HepG2 (cell line): Measurements from ENCODE around the gene PTPN2. TPM values are rescaled to one million over a fixed set of nuclear protein-coding genes. Genes with fewer than 3 reads are reported as not detected.

Experiments used
- DPF2 ChIP-seq: sonication (generic); formaldehyde crosslinking; IDR thresholded peaks from 2 replicates; pipeline ENCODE4 v1.4.0; 2020; ENCODE audit warnings: mild to moderate bottlenecking, low read depth, missing genetic modification reagents, borderline replicate concordance
- GZF1 ChIP-seq: sonication (generic); formaldehyde crosslinking; IDR thresholded peaks from 2 replicates; pipeline ENCODE4 v1.5.1; 2020; ENCODE audit warnings: mild to moderate bottlenecking, missing genetic modification reagents
- HMGXB4 ChIP-seq, 2 experiments: sonication (generic) in 1 of 2; formaldehyde crosslinking in 1 of 2; IDR thresholded peaks; 2 replicates each; pipeline versions ENCODE4 v1.4.0 to v1.6.1; 2018 to 2020; ENCODE audit warnings: missing genetic modification reagents in 2 of 2, borderline replicate concordance in 1 of 2, low read depth in 1 of 2, mild to moderate bottlenecking in 1 of 2, missing biosample characterization in 1 of 2
- KIAA2018 ChIP-seq: sonication (generic); formaldehyde crosslinking; IDR thresholded peaks from 2 replicates; pipeline ENCODE4 v1.5.0; 2020; ENCODE audit warnings: mild to moderate bottlenecking, missing genetic modification reagents, borderline replicate concordance
- KMT2A ChIP-seq: sonication (generic); formaldehyde crosslinking; IDR thresholded peaks from 2 replicates; pipeline ENCODE4 v1.4.0; 2020; ENCODE audit warnings: missing genetic modification reagents
- MIER3 ChIP-seq: IDR thresholded peaks from 2 replicates; pipeline ENCODE4 v1.6.1; 2016; ENCODE audit warnings: missing compliant biosample characterization, borderline replicate concordance
- MTF1 ChIP-seq: sonication (generic); formaldehyde crosslinking; IDR thresholded peaks from 2 replicates; pipeline ENCODE4 v1.5.0; 2020; ENCODE audit warnings: missing genetic modification reagents
- NCOA5 ChIP-seq: sonication (generic); formaldehyde crosslinking; IDR thresholded peaks from 2 replicates; pipeline ENCODE4 v1.4.0; 2020; ENCODE audit warnings: missing genetic modification reagents
- PHF5A ChIP-seq: IDR thresholded peaks from one replicate; pipeline ENCODE4 v1.6.1; 2018; ENCODE audit warnings: low read depth, missing genetic modification reagents; ENCODE audit not compliant: unreplicated experiment
- RAD21 ChIP-seq: fragments of 450-650 bp; formaldehyde crosslinking; IDR thresholded peaks from 2 replicates; pipeline ENCODE4 v1.5.0; 2020; ENCODE audit warnings: mild to moderate bottlenecking
- SATB2 ChIP-seq: sonication (generic); formaldehyde crosslinking; IDR thresholded peaks from 2 replicates; pipeline ENCODE4 v1.5.0; 2020; ENCODE audit warnings: missing genetic modification reagents
- SYNCRIP ChIP-seq: fragments of 200-400 bp; formaldehyde crosslinking; IDR thresholded peaks from 2 replicates; pipeline ENCODE4 v1.6.1; 2018; ENCODE audit warnings: mild to moderate bottlenecking, low read depth, low read length; ENCODE audit not compliant: insufficient read depth
- TRAFD1 ChIP-seq: sonication (generic); formaldehyde crosslinking; IDR thresholded peaks from 2 replicates; pipeline ENCODE4 v1.5.1; 2020; ENCODE audit warnings: missing genetic modification reagents, mild to moderate bottlenecking, borderline replicate concordance
- ZNF263 ChIP-seq: sonication (generic); formaldehyde crosslinking; IDR thresholded peaks from 2 replicates; pipeline ENCODE4 v1.4.0; 2020; ENCODE audit warnings: missing genetic modification reagents
- ZNF616 ChIP-seq: sonication (generic); formaldehyde crosslinking; IDR thresholded peaks from 2 replicates; pipeline ENCODE4 v1.5.0; 2020; ENCODE audit warnings: low read depth, mild to moderate bottlenecking, missing genetic modification reagents
- ZNF740 ChIP-seq: sonication (generic); formaldehyde crosslinking; IDR thresholded peaks from 2 replicates; pipeline ENCODE4 v1.4.0; 2020; ENCODE audit warnings: missing genetic modification reagents
- ZSCAN25 ChIP-seq: sonication (generic); formaldehyde crosslinking; IDR thresholded peaks from 2 replicates; pipeline ENCODE4 v1.8.0; 2022; ENCODE audit warnings: mild to moderate bottlenecking, missing genetic modification reagents
- polyA plus RNA-seq, 8 experiments: library from polyadenylated mRNA; depleted of rRNA in 3 of 8; stranded (reverse) in 7 of 8; unstranded in 1 of 8; fragments of >200 nt; fragmentation: Illumina TruSeq in 4 of 8; extraction: Trizol in 4 of 8; gene quantifications; 2 replicates each; pipeline versions ENCODE4 v1.2.1 to v1.2.3, GENCODE V29; 2011 to 2016; ENCODE audit warnings: low read depth in 4 of 8, missing spikeins in 1 of 8, mixed read lengths in 1 of 8; ENCODE audit not compliant: insufficient read depth in 1 of 8
- total RNA-seq, 5 experiments: library from RNA; depleted of rRNA; stranded (reverse); fragments of >200 nt; fragmentation: Illumina TruSeq; extraction: Trizol; gene quantifications; 2 replicates each; pipeline ENCODE4 v1.2.3, GENCODE V29; 2016; ENCODE audit warnings: low read depth in 1 of 5

PTPN2 gene
- total and polyA plus RNA-seq, 2 of the 13 experiments (the other 11 are each of a cell fraction or from before 2014, with no cell fraction given): 24.9 to 41.5 TPM

GRCh38 chr18:12883684-12884405 lies at the start of gene PTPN2 (continued):
- TF ChIP-seq KIAA2018 (CRISPR knock-in tag): no peak
- TF ChIP-seq SATB2: 0 out of 2 replicates have a peak, but pooled peaks have one; percentile 23
- peak; percentile 69 for TF ChIP-seq RAD21 (CRISPR knock-in tag)
- TF ChIP-seq NCOA5: no peak
- TF ChIP-seq GZF1: 0 out of 2 replicates have a peak, but pooled peaks have one; percentile 60
- TF ChIP-seq MTF1 (CRISPR knock-in tag): no peak
- 0 out of 2 replicates have a peak, but pooled peaks have one; percentile 25 for TF ChIP-seq DPF2 (CRISPR knock-in tag)
- peak; percentile 54 to 65; a peak in 3 of 4 replicates for TF ChIP-seq HMGXB4 (CRISPR knock-in tag; IDR thresholded peaks at IDR 0.05; ENCODE audit: borderline replicate concordance in 1 of 2, low read depth in 1 of 2)
- 0 out of 2 replicates have a peak, but pooled peaks have one; percentile 30 for TF ChIP-seq ZNF263 (CRISPR knock-in tag)
- peak; percentile 86 for TF ChIP-seq KMT2A (CRISPR knock-in tag)
- peak; percentile 74 for TF ChIP-seq ZSCAN25 (CRISPR knock-in tag)
- no peak for TF ChIP-seq ZNF616 (CRISPR knock-in tag)
- TF ChIP-seq ZNF740 (CRISPR knock-in tag): no peak; the same call in 1 of the 2 replicates
- TF ChIP-seq MIER3 (CRISPR knock-in tag): no peak
- TF ChIP-seq TRAFD1 (CRISPR knock-in tag): peak; percentile 38; the same call in 1 of the 2 replicates
- TF ChIP-seq PHF5A (CRISPR knock-in tag): peak; percentile 24
- TF ChIP-seq SYNCRIP: no peak
